COLO668 (cell line): ENCODE results near the gene TPCN1.

Experiments used
- DNase-seq: peaks from one replicate; lab custom pipeline; 2025; ENCODE audit not compliant: unreplicated experiment; lab: John Stamatoyannopoulos, UW

The TPCN1 gene

GRCh38 chr12:113222730-113223531, 1.7 kb downstream of the TPCN1 start:
- DNase-seq, result peak; percentile 46

GRCh38 chr12:113224955-113225354, 3.7 kb downstream of the TPCN1 start:
- DNase-seq, result no peak

- DNase-seq, result no peak
Measured at GRCh38 chr12:113226696-113227568, 5.7 kb downstream of the TPCN1 start.

- no peak for DNase-seq
Measured at GRCh38 chr12:113227686-113228391, 6.6 kb downstream of the TPCN1 start.

- no peak for DNase-seq
Measured at GRCh38 chr12:113228394-113229028, 7.2 kb downstream of the TPCN1 start.

- DNase-seq, result no peak
Measured at GRCh38 chr12:113230315-113231234, 9.3 kb downstream of the TPCN1 start.

- no peak for DNase-seq
Measured at GRCh38 chr12:113231235-113232088, 10.2 kb downstream of the TPCN1 start.

GRCh38 chr12:113232089-113232839, 11.0 kb downstream of the TPCN1 start:
- no peak for DNase-seq

- peak; percentile 94 for DNase-seq
Measured at GRCh38 chr12:113232840-113233585, 11.7 kb downstream of the TPCN1 start.

- no peak for DNase-seq
Measured at GRCh38 chr12:113233967-113234366, 12.7 kb downstream of the TPCN1 start.

GRCh38 chr12:113234483-113234882, 13.2 kb downstream of the TPCN1 start:
- no peak for DNase-seq

- DNase-seq, result no peak
Measured at GRCh38 chr12:113235976-113236375, 14.7 kb downstream of the TPCN1 start.

GRCh38 chr12:113236539-113237399, 15.5 kb downstream of the TPCN1 start:
- DNase-seq, result no peak

- no peak for DNase-seq
Measured at GRCh38 chr12:113237748-113238147, 16.5 kb downstream of the TPCN1 start.

GRCh38 chr12:113238309-113238708, 17.0 kb downstream of the TPCN1 start:
- no peak for DNase-seq

GRCh38 chr12:113239288-113239771, 18.1 kb downstream of the TPCN1 start:
- no peak for DNase-seq
